IPS-NIHi7 (cell line): ENCODE results near the gene ZDHHC12.

Experiments used
- DNase-seq: peaks from one replicate; pipeline ENCODE4 v3.0.0; 2012; ENCODE audit warnings: mixed read lengths; ENCODE audit errors: extremely low spot score

Gene ZDHHC12

GRCh38 chr9:128723866-128724743 is at the start of gene ZDHHC12:
TSS of gene ZDHHC12 (minus strand) at chr9:128724127. CDS start at chr9:128724093, 34 bp downstream.
- peak; percentile 100 for DNase-seq

GRCh38 chr9:128773049-128773448 is 49.1 kb upstream of the ZDHHC12 start:
- no peak for DNase-seq

- peak; percentile 99 for DNase-seq
Measured at GRCh38 chr9:128771745-128772519, 48.0 kb upstream of the ZDHHC12 start, which contains the start of gene ZER1. TSS of gene ZER1 (minus strand) at chr9:128771927. CDS start at chr9:128755565, 16,362 bp downstream.

- no peak for DNase-seq
Measured at GRCh38 chr9:128771094-128771721, 47.3 kb upstream of the ZDHHC12 start.

- no peak for DNase-seq
Measured at GRCh38 chr9:128770286-128771030, 46.5 kb upstream of the ZDHHC12 start.

GRCh38 chr9:128768606-128769005 is 44.7 kb upstream of the ZDHHC12 start:
- no peak for DNase-seq

GRCh38 chr9:128765499-128765898 is 41.6 kb upstream of the ZDHHC12 start:
- DNase-seq, result no peak

- peak; percentile 45 for DNase-seq
Measured at GRCh38 chr9:128764361-128764760, 40.4 kb upstream of the ZDHHC12 start.

GRCh38 chr9:128762671-128763449 is 38.9 kb upstream of the ZDHHC12 start:
- no peak for DNase-seq

GRCh38 chr9:128757602-128758001 is 33.7 kb upstream of the ZDHHC12 start:
- no peak for DNase-seq

- no peak for DNase-seq
Measured at GRCh38 chr9:128753627-128754026, 29.7 kb upstream of the ZDHHC12 start.

- DNase-seq, result no peak
Measured at GRCh38 chr9:128750926-128751595, 27.1 kb upstream of the ZDHHC12 start.

- DNase-seq, result no peak
Measured at GRCh38 chr9:128747241-128747640, 23.3 kb upstream of the ZDHHC12 start.

GRCh38 chr9:128743421-128743820 is 19.5 kb upstream of the ZDHHC12 start:
- DNase-seq, result no peak

GRCh38 chr9:128742401-128742800 is 18.5 kb upstream of the ZDHHC12 start:
- no peak for DNase-seq

GRCh38 chr9:128735373-128735772 is 11.4 kb upstream of the ZDHHC12 start:
- no peak for DNase-seq

GRCh38 chr9:128733256-128733655 is 9.3 kb upstream of the ZDHHC12 start:
- DNase-seq, result peak; percentile 97

- no peak for DNase-seq
Measured at GRCh38 chr9:128732576-128732975, 8.6 kb upstream of the ZDHHC12 start.

- no peak for DNase-seq
Measured at GRCh38 chr9:128731691-128732090, 7.8 kb upstream of the ZDHHC12 start.

GRCh38 chr9:128731093-128731492 is 7.2 kb upstream of the ZDHHC12 start:
- DNase-seq, result no peak
